LNCAP (cell line): ENCODE data around the gene FAR2.

Experiments
- TF ChIP-seq, protein P1 (sequence below): fragments of 450-650 bp; IDR thresholded peaks from 2 replicates; pipeline ENCODE4 v1.5.1; 2017; ENCODE audit warnings: mild to moderate bottlenecking

Gene FAR2

DNA sequence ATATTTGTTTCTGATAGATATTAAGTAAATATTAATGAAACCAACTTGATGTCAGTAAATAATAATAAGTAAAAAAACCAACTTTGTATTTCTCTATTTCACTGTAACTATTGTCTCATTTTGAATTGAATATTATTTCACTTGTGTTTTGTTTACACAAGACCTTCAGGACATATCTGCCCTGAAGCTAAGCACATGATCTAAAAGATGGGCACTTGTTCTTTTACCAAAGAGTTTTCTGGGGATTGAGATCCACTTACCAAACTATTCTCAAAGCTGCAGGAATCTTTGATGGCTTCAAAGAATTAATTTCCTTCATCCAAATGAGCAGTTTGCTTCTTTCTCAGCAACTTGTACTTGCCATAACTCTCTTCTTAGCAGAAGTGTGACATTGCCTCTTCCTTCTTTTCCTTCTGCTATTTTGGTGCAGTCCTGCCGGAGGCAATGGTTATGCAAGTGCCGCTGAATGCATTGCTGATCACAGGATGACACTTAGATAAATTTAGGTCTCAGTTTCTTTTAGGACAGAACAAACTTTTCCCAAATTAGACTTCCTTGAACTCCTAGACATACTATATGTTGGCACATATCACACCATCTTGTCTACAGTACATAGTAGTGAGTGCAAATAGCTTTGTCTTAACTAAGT is 9.2 kb downstream of the FAR2 start:
- TF ChIP-seq, protein P1, sequence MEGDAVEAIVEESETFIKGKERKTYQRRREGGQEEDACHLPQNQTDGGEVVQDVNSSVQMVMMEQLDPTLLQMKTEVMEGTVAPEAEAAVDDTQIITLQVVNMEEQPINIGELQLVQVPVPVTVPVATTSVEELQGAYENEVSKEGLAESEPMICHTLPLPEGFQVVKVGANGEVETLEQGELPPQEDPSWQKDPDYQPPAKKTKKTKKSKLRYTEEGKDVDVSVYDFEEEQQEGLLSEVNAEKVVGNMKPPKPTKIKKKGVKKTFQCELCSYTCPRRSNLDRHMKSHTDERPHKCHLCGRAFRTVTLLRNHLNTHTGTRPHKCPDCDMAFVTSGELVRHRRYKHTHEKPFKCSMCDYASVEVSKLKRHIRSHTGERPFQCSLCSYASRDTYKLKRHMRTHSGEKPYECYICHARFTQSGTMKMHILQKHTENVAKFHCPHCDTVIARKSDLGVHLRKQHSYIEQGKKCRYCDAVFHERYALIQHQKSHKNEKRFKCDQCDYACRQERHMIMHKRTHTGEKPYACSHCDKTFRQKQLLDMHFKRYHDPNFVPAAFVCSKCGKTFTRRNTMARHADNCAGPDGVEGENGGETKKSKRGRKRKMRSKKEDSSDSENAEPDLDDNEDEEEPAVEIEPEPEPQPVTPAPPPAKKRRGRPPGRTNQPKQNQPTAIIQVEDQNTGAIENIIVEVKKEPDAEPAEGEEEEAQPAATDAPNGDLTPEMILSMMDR: no peak

DNA sequence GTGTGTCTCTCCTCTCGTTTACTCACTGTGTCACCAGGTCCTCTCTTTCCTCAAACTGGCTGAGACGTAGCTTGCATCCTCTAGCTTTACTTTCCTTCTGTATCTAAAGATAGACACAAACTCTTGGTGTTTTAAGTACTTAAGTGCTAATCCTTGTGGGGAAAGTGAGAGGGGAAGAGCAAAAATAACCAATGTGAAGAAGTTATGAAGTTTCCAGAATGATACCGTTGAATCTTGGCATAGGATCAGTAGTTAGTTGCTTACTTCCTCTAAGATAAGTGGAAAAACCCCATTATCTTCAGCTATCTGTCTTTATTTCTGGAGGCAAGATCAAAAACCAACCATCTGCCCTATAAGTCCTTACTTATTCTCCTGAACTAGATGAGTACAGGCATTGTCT is 10.6 kb downstream of the FAR2 start:
- TF ChIP-seq, protein P1: no peak

DNA sequence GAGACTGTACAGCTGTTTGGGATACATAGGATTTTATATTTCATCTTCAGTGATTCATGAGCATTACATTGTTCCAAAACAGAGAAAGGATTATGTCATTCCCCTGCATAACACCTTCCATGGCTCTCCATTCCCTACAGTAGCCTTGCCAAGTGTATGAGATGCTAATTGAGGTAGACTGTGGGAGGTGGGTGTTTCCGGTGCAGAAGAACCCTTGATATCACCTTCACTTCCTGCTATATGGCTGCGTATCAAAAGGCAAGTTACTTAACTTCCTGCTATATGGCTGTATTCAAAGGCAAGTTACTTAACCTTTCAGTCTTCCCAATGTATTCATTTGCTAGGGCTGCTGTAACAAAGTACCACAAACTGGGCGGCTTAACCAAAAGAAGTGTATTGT is 11.2 kb downstream of the FAR2 start:
- TF ChIP-seq, protein P1: no peak

DNA sequence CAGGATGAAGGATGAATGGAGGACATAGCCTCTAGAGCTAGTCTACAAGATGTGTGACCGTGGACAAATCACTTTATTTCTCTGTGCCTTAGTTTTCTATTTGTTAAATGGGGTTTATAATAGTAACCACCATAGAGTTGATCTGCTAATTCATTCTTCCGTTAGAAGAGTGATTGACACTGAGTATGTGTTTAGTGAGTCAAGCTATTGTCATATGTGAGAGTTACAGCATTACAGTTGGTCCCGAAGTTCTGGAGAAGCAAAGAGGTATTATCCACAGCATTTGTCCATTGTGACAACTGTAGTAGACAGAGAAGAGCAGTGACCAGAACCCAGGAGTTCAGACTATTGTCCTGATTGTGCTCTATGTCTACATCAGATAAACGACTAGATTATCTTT is 14.1 kb downstream of the FAR2 start:
- TF ChIP-seq, protein P1: no peak

DNA sequence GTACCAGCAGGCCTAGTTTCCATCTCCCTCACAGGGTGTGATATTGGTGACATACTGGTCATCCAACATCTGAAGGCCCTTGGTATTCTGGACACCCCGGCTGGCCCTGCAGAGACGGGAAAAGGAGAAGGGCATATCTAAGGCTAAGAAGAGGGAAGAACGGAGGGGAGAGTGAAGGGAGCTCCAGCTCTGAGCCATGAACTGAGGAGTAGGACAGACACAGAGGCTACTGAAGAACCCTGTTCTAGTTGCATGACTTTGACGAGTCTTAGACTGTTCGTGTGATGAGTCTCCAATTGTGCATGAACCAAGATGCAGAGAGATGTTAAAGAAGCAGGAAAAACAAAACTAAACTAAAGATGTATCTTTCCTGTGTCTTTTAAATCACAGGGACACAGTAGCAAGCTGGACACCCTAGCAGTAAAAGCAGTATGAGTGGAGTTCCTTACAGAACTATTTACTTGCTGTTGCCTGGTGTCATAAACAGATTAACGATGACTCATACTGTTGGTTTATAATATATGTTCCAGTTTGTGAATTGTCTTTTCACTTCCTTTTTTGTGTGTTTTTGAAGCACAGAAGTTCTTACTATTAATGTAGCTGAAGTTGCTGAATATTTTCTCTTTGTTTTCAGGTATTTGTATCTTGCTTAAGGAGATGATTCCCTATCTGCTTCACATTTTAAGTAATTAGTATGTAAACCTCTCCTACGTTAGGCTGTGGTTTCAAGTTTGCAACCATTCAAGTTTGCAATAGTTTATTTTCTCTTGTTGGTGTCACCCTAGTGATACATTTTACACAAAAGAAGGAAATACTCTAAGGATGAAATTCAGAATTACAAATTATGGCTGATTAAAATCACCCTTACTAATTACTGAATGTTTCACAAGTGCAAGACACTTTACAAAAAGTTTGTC is 15.7 kb downstream of the FAR2 start:
- TF ChIP-seq, protein P1: no peak

DNA sequence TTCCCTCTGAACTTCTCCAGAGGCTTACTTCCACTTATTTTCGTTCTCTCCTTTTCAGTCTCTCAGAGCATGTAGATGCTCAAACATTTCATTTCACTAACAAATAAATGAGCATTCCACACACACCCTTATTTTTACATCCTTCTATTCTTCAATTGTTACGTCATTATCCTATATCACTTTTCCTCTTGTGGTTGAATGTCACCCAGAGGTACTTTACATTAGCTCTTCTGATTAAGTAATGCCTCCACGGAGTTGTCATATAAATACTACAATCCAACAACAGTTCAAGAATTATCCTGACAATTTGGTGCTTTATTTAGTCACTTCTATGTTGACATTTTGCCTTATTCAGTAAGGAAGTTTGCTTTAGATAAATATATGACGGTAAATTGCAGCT is 18.4 kb downstream of the FAR2 start:
- TF ChIP-seq, protein P1: no peak

DNA sequence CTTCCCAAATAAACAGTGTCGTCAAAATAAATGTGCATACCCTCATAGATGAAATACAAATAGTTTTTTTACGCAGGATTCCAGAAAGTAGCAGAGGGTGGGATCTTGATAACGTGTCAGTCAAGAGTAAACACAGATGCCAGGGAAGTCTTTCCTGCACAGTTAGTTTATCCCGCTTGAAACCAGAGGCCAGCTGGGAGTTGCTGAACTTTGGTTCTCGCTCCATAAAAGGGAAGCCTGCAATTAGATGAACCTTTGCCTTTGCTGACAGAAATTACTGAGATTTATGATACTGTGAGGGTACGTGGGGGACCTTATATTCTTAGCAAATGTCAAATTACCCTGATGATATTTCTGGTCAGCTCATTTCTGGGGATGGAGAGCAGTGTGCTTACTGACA is 18.9 kb downstream of the FAR2 start:
- TF ChIP-seq, protein P1: no peak
